ENCODE results near the gene CALML4.

The CALML4 gene

DNA sequence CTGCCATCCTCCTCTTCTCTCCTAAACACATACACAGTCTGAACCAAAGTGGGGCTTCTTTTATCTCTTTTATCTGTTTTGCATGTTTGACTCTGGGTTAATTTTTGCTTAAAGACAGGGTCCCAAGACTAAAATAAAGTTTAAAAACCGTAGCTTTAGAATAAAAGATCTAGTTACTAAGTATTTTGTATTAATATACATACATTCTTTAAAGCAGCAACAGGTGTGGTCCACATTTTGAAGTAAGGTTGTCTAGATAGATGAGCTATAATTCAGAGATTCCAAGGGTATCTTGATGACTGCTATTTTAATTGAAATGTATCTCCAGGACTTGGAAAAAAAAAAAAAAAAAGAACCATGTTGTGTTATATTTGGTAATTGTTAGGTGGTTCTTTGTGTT, 61.3 kb downstream of the CALML4 start:
- DNase-seq (ENCODE audit: low spot score): no peak

DNA sequence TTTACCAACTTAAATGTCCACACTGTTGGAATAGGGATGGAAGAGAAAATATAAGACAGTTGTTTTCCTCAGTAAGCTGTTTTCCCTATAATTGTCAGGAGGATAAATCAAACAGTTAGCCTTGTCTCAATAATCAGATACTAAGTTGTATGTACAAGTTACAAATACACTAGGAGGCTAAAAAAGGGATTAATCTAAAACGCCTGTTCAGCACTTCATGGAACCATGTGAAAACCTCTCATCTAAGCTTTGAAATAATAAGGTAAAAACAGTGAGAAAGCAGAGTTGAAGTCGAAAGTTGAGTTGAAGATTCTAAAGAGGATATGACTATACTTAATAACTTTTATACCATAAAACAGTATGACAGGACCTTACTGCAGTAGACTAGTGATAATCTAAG, 62.0 kb downstream of the CALML4 start:
- no peak for DNase-seq (ENCODE audit: low spot score)

Data from SW480 (cell line).